Lung (tissue), 12 donors: ENCODE measurements around the gene FAM149B1. TPM values are rescaled to one million over a fixed set of nuclear protein-coding genes. Genes with fewer than 3 reads are reported as not detected.

Experiments used
- ATAC-seq: fragments of 200-7000 bp; cut with Tn5 transposase; one replicate; pipeline ENCODE4 v1.9.1; 2020; ENCODE audit warnings: moderate number of reproducible peaks; ENCODE audit not compliant: insufficient read depth, low FRiP score
- DNase-seq, 3 donors: peaks; one replicate each; pipeline ENCODE4 v3.0.0-alpha.2; 2013 to 2017
- H3K27ac ChIP-seq, 2 donors: one replicate each; pipeline ENCODE4 v1.5.1; 2013; ENCODE audit warnings: mild to moderate bottlenecking in 2 of 2, moderate library complexity in 2 of 2, control low read depth in 1 of 2, inconsistent platforms in 1 of 2, low read depth in 1 of 2, low read length in 1 of 2
- H3K27me3 ChIP-seq, 3 donors: one replicate each; pipeline ENCODE4 v1.5.1; 2013; ENCODE audit warnings: low read length in 2 of 3; ENCODE audit not compliant: control insufficient read depth in 3 of 3, insufficient read depth in 3 of 3
- H3K36me3 ChIP-seq, 4 donors: one replicate each; pipeline ENCODE4 v1.5.1; 2013; ENCODE audit warnings: low read length in 4 of 4, mild to moderate bottlenecking in 1 of 4, moderate library complexity in 1 of 4; ENCODE audit not compliant: control insufficient read depth in 4 of 4, insufficient read depth in 4 of 4
- H3K4me1 ChIP-seq, 5 donors: one replicate each; pipeline ENCODE4 v1.5.1; 2013; ENCODE audit warnings: low read length in 5 of 5, mild to moderate bottlenecking in 2 of 5, moderate library complexity in 1 of 5; ENCODE audit not compliant: control insufficient read depth in 5 of 5, insufficient read depth in 5 of 5
- H3K4me3 ChIP-seq: one replicate; pipeline ENCODE4 v1.5.1; 2013; ENCODE audit warnings: mild to moderate bottlenecking, control low read depth, moderate library complexity
- H3K9ac ChIP-seq, 2 donors: one replicate each; pipeline ENCODE4 v1.5.1; 2013; ENCODE audit warnings: low read length in 2 of 2, control low read depth in 1 of 2; ENCODE audit not compliant: insufficient read depth in 1 of 2
- H3K9me3 ChIP-seq, 4 donors: one replicate each; pipeline ENCODE4 v1.5.1; 2013; ENCODE audit warnings: low read length in 3 of 4, mild to moderate bottlenecking in 1 of 4, moderate library complexity in 1 of 4; ENCODE audit not compliant: control insufficient read depth in 4 of 4, insufficient read depth in 3 of 4
- CTCF ChIP-seq: IDR thresholded peaks from 2 replicates; pipeline ENCODE4 v1.5.1; 2012; ENCODE audit warnings: mild to moderate bottlenecking; ENCODE audit errors: control extremely low read depth, extremely low read depth
- WGBS, 2 donors: extraction: QIAGEN DNeasy Blood & Tissue Kit; methylation state at CpG; one replicate each; pipeline ENCODE4 v1.1.7; 2013; 5-methylcytosine and 5-hydroxymethylcytosine counted together
- polyA plus RNA-seq, 2 donors: library from polyadenylated mRNA; stranded (reverse); fragments of 200-250 nt; gene quantifications; one replicate each; pipeline ENCODE4 v1.2.1, GENCODE V29; 2013
- total RNA-seq, 2 donors: library from RNA; depleted of rRNA in 1 of 2; stranded (reverse); fragments of >200 nt in 1 of 2; gene quantifications; one replicate each; pipeline ENCODE4 v1.2.1, GENCODE V29; 2014 to 2021
- donor health status: control.
- donor health status: control.
- donor health status: Bipolar disorder and iron deficiency.
- donor health status: healthy.
- donor health status: DM: yes; HTN: yes; CAD: no.

FAM149B1 gene
- total and polyA plus RNA-seq, 4 donors = 10.7 to 35.9 (median 18.0) TPM

GRCh38 chr10:73246646-73247508, 79.0 kb downstream of the FAM149B1 start, which contains the start of gene DNAJC9:
Gene DNAJC9 (minus strand): TSS chr10:73247255. CDS start chr10:73247189, 66 bp downstream.
- Histone ChIP-seq H3K36me3 (peaks cover 5 to 31% (median 11%) of the 10 kb centered on the region in 4 donors), H3K9ac (peak within 1 kb of the TSS; percentile 71 to 89), H3K9me3 (no peaks in the 10 kb centered on the region), H3K4me3 (peak within 1 kb of the TSS; percentile 100), H3K4me1 (peaks cover 3 to 38% (median 7%) of the 10 kb centered on the region in 5 donors), H3K27me3 (no peaks in the 10 kb centered on the region), H3K27ac (peak within 1 kb of the TSS; percentile 83 to 97)
- WGBS, 2 donors = 0 to 1% methylated on average over 70 to 78 of the region's 78 CpGs
- no peak for TF ChIP-seq CTCF
- ATAC-seq = peak; percentile 98
- DNase-seq = peak; percentile 95 to 97 (median 97)

DNA sequence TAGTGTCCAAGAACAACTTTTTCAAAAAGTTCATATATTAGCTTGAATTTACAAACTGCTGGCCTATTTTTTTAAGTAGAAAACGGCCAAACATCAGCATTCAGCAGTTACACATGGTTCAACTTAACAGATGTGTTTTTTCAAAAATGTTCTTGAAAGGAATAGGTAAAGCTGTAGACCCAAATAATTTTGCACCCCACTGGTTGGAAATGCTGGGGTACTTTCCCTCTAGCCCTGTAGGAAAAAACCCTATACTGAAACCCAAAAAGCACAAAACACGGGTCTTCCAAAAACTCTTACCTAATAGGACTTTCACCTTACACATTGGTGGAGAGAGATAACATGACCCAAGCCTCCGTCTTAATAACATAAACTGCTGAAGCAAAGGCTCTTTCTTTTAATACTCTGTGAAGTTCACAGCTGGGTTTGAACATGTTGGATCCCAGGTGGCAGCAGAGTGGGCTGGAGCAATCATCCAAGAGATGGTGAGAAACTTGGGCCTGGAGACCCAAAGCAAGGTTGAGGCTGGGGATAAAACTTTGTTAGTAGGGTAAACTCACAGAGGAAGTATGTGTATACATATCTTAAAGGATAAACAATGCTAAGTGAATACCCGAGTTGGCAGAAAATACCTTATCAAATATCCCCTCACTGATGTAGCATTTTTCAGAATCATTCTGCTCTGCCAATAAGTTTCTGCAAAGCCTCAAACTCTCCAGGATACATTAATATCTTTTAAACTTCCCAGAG, 79.8 kb downstream of the FAM149B1 start:
- DNase-seq (peak in 1 of 3 donors; percentile 12), ATAC-seq (no peak)
- H3K4me1 ChIP-seq = peaks cover 3 to 38% (median 7%) of the 10 kb centered on the region in 5 donors
- no peaks in the 10 kb centered on the region for H3K9me3 ChIP-seq
- H3K4me3 ChIP-seq = peak overlapping the region; percentile 100
- peaks cover 2 to 26% (median 11%) of the 10 kb centered on the region in 4 donors for H3K36me3 ChIP-seq
- peak overlapping the region; percentile 17 to 89 for H3K9ac ChIP-seq
- H3K27me3 ChIP-seq = no peaks in the 10 kb centered on the region
- WGBS, 2 donors = 40 to 49% methylated on average over 4 of the region's 4 CpGs
- no peak for TF ChIP-seq CTCF
- H3K27ac ChIP-seq = peak overlapping the region; percentile 83 to 97

GRCh38 chr10:73248259-73248724, 80.4 kb downstream of the FAM149B1 start:
- ATAC-seq = no peak
- 82 to 85% methylated on average over 5 of the region's 5 CpGs for WGBS, 2 donors
- no peak overlapping the region for H3K9ac ChIP-seq
- peaks cover 4 to 41% (median 7%) of the 10 kb centered on the region in 5 donors for H3K4me1 ChIP-seq
- no peak for DNase-seq
- no peaks in the 10 kb centered on the region for H3K9me3 ChIP-seq
- TF ChIP-seq CTCF = no peak
- H3K27ac ChIP-seq = no peak overlapping the region
- no peaks in the 10 kb centered on the region for H3K27me3 ChIP-seq
- peaks cover 2 to 21% (median 11%) of the 10 kb centered on the region in 4 donors for H3K36me3 ChIP-seq
- H3K4me3 ChIP-seq = no peak overlapping the region
